GM12874 (cell line): Measurements from ENCODE around the gene SEPTIN12.

Source experiments
- TF ChIP-seq, protein P1 (sequence below): IDR thresholded peaks from 2 replicates; pipeline ENCODE4 v1.5.1; 2011; ENCODE audit warnings: low read depth, mild to moderate bottlenecking, control low read depth, low read length, moderate library complexity; ENCODE audit not compliant: insufficient read depth

Gene SEPTIN12

DNA sequence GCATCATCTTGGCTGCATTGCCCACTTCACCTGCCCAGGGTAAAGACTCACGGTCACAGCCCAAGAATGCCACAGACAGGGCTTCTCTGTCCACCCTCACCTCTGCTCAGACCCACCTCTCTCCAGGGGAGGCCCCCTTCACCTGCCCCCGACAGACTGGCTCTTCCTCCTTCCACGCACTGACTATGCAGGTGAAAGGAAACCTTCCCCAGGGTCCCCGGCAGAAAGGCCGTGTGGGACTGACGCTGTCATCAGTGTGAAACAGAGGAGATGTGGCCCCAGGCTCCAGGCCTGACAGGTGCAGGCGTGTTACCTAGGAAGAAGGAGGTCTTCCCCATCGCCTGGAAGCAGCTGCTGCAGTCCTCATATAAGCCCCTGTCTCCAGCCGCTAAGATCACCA lies 23.6 kb upstream of the SEPTIN12 start:
- TF ChIP-seq, protein P1, sequence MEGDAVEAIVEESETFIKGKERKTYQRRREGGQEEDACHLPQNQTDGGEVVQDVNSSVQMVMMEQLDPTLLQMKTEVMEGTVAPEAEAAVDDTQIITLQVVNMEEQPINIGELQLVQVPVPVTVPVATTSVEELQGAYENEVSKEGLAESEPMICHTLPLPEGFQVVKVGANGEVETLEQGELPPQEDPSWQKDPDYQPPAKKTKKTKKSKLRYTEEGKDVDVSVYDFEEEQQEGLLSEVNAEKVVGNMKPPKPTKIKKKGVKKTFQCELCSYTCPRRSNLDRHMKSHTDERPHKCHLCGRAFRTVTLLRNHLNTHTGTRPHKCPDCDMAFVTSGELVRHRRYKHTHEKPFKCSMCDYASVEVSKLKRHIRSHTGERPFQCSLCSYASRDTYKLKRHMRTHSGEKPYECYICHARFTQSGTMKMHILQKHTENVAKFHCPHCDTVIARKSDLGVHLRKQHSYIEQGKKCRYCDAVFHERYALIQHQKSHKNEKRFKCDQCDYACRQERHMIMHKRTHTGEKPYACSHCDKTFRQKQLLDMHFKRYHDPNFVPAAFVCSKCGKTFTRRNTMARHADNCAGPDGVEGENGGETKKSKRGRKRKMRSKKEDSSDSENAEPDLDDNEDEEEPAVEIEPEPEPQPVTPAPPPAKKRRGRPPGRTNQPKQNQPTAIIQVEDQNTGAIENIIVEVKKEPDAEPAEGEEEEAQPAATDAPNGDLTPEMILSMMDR = no peak

DNA sequence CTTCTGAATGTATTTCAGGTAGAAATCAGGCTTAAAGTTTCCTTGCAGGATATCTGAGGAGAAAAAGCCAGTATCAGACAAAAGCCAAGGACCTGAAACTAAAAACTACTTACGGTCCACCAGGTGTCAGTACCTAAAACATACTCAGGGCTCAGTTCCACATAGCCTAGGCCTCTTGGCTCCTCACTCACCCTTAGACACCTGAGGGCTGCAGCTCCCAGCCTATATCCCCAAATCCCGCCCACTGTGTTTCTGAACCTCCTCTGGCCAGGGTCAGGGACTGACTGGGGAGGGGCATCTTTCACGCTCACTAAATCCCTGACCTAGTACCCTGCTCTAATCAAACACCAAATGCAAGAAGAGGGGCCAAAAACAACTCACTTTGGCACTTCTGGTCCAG lies 23.1 kb upstream of the SEPTIN12 start:
- TF ChIP-seq, protein P1 = no peak

- TF ChIP-seq, protein P1 = no peak
Measured at GRCh38 chr16:4806280-4806679, 18.1 kb upstream of the SEPTIN12 start.

- TF ChIP-seq, protein P1 = no peak
Measured at GRCh38 chr16:4805231-4805630, 17.1 kb upstream of the SEPTIN12 start.

GRCh38 chr16:4803898-4804762 lies 16.0 kb upstream of the SEPTIN12 start:
- TF ChIP-seq, protein P1 = no peak

DNA sequence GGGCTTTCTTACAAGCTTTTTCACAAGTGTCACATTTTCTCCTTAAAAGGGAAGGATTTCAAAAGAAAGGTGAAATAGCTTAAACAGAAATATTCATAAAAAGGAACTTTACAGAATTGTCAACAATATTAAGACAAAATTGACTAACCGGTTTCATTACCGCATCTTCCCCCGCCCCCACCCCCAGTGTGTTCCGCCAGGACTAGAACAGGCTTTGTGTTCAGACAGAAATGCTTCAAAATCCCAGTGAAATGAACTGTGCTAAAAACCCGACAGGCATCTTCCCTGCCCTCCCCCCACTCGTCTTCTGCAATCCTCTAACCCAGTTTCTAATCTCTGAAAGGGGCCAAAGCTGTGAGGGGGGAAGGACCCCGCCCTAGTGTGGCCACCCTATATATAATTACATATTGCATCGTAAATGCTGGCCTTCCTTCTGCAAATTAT lies 15.3 kb upstream of the SEPTIN12 start:
- TF ChIP-seq, protein P1 = no peak

- TF ChIP-seq, protein P1 = no peak
Measured at GRCh38 chr16:4802659-4803287, 14.6 kb upstream of the SEPTIN12 start.
